SHP77 treated with DMSO at 0.1 percent for 48 hours (cell line): Measurements from ENCODE around the gene FAM118A.

Source experiments
- DNase-seq: peaks from one replicate; lab custom pipeline; 2025; lab: John Stamatoyannopoulos, UW

The FAM118A gene

DNA sequence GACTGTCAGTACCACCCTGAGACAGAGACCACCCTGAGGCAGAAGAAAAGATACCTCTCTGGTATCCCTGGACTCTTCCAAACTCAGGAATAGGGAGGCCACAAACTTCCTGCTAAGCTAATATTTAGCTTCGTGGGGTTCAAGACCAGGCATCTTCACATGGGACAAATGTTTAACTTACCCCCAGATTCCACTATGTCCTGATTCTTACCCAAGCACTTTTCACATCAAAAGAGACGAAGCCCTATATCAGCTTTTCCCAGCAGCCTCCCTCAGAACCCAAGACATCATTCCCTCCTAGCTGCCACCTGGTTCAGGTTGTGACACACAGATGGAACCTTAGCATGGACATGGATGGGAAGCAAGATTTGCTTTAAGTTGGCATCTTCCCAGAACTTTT is 71.6 kb downstream of the FAM118A start:
- no peak for DNase-seq

GRCh38 chr22:45389546-45389945 is 79.8 kb downstream of the FAM118A start:
- DNase-seq: no peak
